Body of pancreas (tissue), 4 donors: ENCODE data around the gene MRPS35. TPM values are rescaled to one million over a fixed set of nuclear protein-coding genes. Genes with fewer than 3 reads are reported as not detected.

Experiments used
- ATAC-seq: fragments of 150-250 bp; one replicate; pipeline ENCODE4 v1.9.1; 2016
- DNase-seq, 4 donors: peaks; one replicate each; pipeline ENCODE4 v3.0.0-alpha.2; 2019
- H3K27ac ChIP-seq, 4 donors: fragments of 200-600 bp; sonication (generic); 1 replicate in 3 of 4; 2 replicates in 1 of 4; pipeline versions ENCODE4 v1.5.1 to v1.6.1; 2016 to 2019; ENCODE audit warnings: mild to moderate bottlenecking in 1 of 4, mixed read lengths in 1 of 4, moderate library complexity in 1 of 4
- H3K27me3 ChIP-seq, 2 donors: fragments of 200-600 bp; sonication (generic); one replicate each; pipeline ENCODE4 v1.6.0; 2016; ENCODE audit warnings: mild to moderate bottlenecking in 1 of 2
- H3K36me3 ChIP-seq, 2 donors: fragments of 200-600 bp; sonication (generic); replicated peaks in 1 of 2; 2 replicates each; pipeline ENCODE4 v1.5.1; 2016; ENCODE audit warnings: low read depth in 2 of 2; ENCODE audit not compliant: insufficient read depth in 1 of 2
- H3K4me1 ChIP-seq: fragments of 200-600 bp; sonication (generic); one replicate; pipeline ENCODE4 v1.6.0; 2016
- H3K4me3 ChIP-seq, 2 donors: fragments of 200-600 bp; sonication (generic); 1 replicate in 1 of 2; 2 replicates in 1 of 2; pipeline ENCODE4 v1.5.1; 2016 to 2019
- H3K9me3 ChIP-seq, 3 donors: fragments of 200-600 bp; sonication (generic); 1 replicate in 2 of 3; 2 replicates in 1 of 3; pipeline ENCODE4 v1.5.1; 2016
- POLR2A ChIP-seq, 3 donors: fragments of 450-650 bp; IDR thresholded peaks; one replicate each; pipeline ENCODE4 v1.6.1; 2016; ENCODE audit warnings: antibody characterized with exemption in 3 of 3, mild to moderate bottlenecking in 2 of 3
- WGBS, 2 donors: methylation state at CpG; one replicate each; pipeline ENCODE4 v1.1.5; 2017; 5-methylcytosine and 5-hydroxymethylcytosine counted together
- intact Hi-C: fragments of 100-400 bp; cut with DNase I; formaldehyde crosslinking; loops from one replicate; pipeline ENCODE4 v1.15.1; 2023
- total RNA-seq, 2 donors: library from RNA; depleted of rRNA; stranded (reverse); fragments of >200 nt; gene quantifications; one replicate each; pipeline ENCODE4 v1.1.0, GENCODE V29; 2016
- TF ChIP-seq, protein P1 (sequence below), 7 experiments: fragments of 450-650 bp in 4 of 7; fragments of 200-600 bp in 3 of 7; sonication (generic) in 3 of 7; IDR thresholded peaks; one replicate each; pipeline ENCODE4 v1.5.1; 2016 to 2019; ENCODE audit warnings: antibody characterized with exemption in 7 of 7

Gene MRPS35
- total RNA-seq, 2 donors from 2014 or later = 14.3 to 16.5 TPM

GRCh38 chr12:27780612-27781408, 70.2 kb downstream of the MRPS35 start:
- Histone ChIP-seq H3K27me3 (no peaks in the 10 kb centered on the region), H3K9me3 (no peaks in the 10 kb centered on the region), H3K27ac (peak overlapping the region; percentile 92 to 96 (median 95)), H3K4me3 (peak overlapping the region; percentile 43 to 84), H3K36me3 (no peaks in the 10 kb centered on the region), H3K4me1 (peaks cover 46% of the 10 kb centered on the region)
- WGBS, 2 donors = 4 to 5% methylated on average over 9 to 27 of the region's 27 CpGs
- peak; percentile 55 for ATAC-seq
- DNase-seq = peak; percentile 50 to 72 (median 66)
- TF ChIP-seq POLR2A (IDR thresholded peaks at IDR 0.05) = peak in 2 of 3 donors; percentile 4 to 6
- TF ChIP-seq, protein P1, sequence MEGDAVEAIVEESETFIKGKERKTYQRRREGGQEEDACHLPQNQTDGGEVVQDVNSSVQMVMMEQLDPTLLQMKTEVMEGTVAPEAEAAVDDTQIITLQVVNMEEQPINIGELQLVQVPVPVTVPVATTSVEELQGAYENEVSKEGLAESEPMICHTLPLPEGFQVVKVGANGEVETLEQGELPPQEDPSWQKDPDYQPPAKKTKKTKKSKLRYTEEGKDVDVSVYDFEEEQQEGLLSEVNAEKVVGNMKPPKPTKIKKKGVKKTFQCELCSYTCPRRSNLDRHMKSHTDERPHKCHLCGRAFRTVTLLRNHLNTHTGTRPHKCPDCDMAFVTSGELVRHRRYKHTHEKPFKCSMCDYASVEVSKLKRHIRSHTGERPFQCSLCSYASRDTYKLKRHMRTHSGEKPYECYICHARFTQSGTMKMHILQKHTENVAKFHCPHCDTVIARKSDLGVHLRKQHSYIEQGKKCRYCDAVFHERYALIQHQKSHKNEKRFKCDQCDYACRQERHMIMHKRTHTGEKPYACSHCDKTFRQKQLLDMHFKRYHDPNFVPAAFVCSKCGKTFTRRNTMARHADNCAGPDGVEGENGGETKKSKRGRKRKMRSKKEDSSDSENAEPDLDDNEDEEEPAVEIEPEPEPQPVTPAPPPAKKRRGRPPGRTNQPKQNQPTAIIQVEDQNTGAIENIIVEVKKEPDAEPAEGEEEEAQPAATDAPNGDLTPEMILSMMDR (IDR thresholded peaks at IDR 0.05) = peak in 1 of 7 experiments; percentile 6
- intact Hi-C loops = no loop called here

GRCh38 chr12:27781680-27782079, 71.0 kb downstream of the MRPS35 start:
- no peak for ATAC-seq
- Histone ChIP-seq H3K9me3 (no peaks in the 10 kb centered on the region), H3K4me1 (peaks cover 54% of the 10 kb centered on the region), H3K27ac (peak overlapping the region in 3 of 4 donors; percentile 28 to 95 (median 95)), H3K27me3 (no peaks in the 10 kb centered on the region), H3K36me3 (no peaks in the 10 kb centered on the region), H3K4me3 (no peak overlapping the region)
- DNase-seq = no peak
- TF ChIP-seq, protein P1 (IDR thresholded peaks at IDR 0.05) = no peak
- TF ChIP-seq POLR2A (IDR thresholded peaks at IDR 0.05) = no peak
- WGBS, 2 donors = 53 to 58% methylated on average over 5 of the region's 5 CpGs
- intact Hi-C loops = no loop called here

DNA sequence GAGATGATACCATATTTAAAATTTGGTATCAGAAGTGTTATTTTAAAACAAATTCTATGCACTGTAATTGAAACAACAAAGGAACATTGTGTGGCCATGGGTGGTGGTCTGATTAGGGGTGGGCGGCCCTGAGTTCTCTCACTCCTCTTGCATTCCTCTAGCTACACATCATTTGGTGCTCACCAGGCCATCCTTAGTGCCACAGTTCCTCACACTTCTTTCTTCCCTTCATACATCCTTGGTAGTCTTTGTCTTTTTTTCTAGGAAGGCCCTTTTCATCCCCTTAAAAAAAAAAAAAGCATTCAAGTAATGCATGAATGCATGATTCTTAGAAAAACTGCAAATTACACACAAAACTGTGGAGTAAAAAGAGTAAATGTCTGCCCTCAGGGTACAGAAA, 71.8 kb downstream of the MRPS35 start:
- WGBS, 2 donors = 81 to 89% methylated on average over 1 of the region's 1 CpG
- Histone ChIP-seq H3K9me3 (no peaks in the 10 kb centered on the region), H3K4me1 (peaks cover 60% of the 10 kb centered on the region), H3K36me3 (no peaks in the 10 kb centered on the region), H3K27ac (no peak overlapping the region), H3K27me3 (no peaks in the 10 kb centered on the region), H3K4me3 (no peak overlapping the region)
- intact Hi-C loops = no loop called here
- TF ChIP-seq POLR2A (IDR thresholded peaks at IDR 0.05) = no peak
- TF ChIP-seq, protein P1 (IDR thresholded peaks at IDR 0.05) = no peak
- no peak for DNase-seq
- no peak for ATAC-seq

DNA sequence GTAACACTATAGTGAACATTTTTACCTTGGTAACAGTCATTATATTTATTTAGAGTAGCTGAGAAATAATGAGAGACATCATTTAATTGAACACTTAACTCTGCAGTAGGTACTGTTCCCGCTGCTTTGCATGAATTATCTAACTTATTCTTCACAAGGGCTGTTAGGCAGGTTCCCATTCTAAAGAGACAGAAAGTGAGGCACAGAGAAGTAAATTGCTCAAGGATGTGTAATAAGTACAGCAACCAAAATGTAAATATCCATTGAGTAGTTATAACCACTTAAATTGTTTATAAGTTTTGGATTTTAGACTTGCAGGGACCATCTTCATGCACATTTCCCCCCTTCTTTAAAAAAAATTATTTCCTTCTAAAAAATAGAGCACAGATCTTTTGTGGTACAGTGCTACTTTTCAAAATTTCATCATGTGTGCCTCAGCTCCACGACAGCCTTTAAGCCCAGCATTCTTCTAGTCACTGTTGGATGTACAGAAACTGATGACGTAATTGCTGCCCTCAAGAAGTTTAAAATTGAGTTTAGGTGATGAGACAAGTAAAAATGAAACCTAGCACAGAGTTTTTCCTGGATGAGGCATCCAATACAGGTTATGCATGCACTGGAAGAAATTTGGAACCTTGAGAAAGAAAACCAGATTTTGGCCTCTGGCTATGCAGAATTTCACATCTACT, 75.4 kb downstream of the MRPS35 start:
- TF ChIP-seq POLR2A (IDR thresholded peaks at IDR 0.05) = no peak
- TF ChIP-seq, protein P1 (IDR thresholded peaks at IDR 0.05) = no peak
- ATAC-seq = no peak

More for the DNA sequence above, 75.4 kb downstream of the MRPS35 start:
- H3K4me3 ChIP-seq = no peak overlapping the region
- H3K27me3 ChIP-seq = no peaks in the 10 kb centered on the region
- WGBS, 2 donors = 74 to 76% methylated on average over 3 of the region's 3 CpGs
- intact Hi-C loops = no loop called here
- no peaks in the 10 kb centered on the region for H3K36me3 ChIP-seq
- DNase-seq = no peak
- H3K9me3 ChIP-seq = no peaks in the 10 kb centered on the region
- H3K27ac ChIP-seq = no peak overlapping the region
- peaks cover 64% of the 10 kb centered on the region for H3K4me1 ChIP-seq
